IPS-15b (cell line): ENCODE results near the gene GSDME.
"Not testable (repeated sequence)": the region's sequence is repeated elsewhere in the genome, so short reads cannot be mapped to it uniquely, and the experiment has no call there.

Experiments used
- H3K27me3 ChIP-seq: one replicate; pipeline ENCODE4 v1.6.1; 2013; ENCODE audit warnings: low read length; ENCODE audit not compliant: control insufficient read depth, insufficient read depth
- H3K36me3 ChIP-seq: one replicate; pipeline ENCODE4 v1.6.1; 2013; ENCODE audit warnings: low read length; ENCODE audit not compliant: control insufficient read depth, insufficient read depth
- H3K4me1 ChIP-seq: one replicate; pipeline ENCODE4 v1.6.1; 2013; ENCODE audit warnings: mild to moderate bottlenecking, low read length; ENCODE audit not compliant: control insufficient read depth, insufficient read depth
- H3K4me3 ChIP-seq: one replicate; pipeline ENCODE4 v1.5.1; 2013; ENCODE audit warnings: low read depth, low read length
- H3K9ac ChIP-seq: one replicate; pipeline ENCODE4 v1.6.1; 2013; ENCODE audit warnings: low read depth, mild to moderate bottlenecking, low read length
- H3K9me3 ChIP-seq: one replicate; pipeline ENCODE4 v1.6.1; 2013; ENCODE audit warnings: mild to moderate bottlenecking, low read length; ENCODE audit not compliant: control insufficient read depth, insufficient read depth

Gene GSDME

DNA sequence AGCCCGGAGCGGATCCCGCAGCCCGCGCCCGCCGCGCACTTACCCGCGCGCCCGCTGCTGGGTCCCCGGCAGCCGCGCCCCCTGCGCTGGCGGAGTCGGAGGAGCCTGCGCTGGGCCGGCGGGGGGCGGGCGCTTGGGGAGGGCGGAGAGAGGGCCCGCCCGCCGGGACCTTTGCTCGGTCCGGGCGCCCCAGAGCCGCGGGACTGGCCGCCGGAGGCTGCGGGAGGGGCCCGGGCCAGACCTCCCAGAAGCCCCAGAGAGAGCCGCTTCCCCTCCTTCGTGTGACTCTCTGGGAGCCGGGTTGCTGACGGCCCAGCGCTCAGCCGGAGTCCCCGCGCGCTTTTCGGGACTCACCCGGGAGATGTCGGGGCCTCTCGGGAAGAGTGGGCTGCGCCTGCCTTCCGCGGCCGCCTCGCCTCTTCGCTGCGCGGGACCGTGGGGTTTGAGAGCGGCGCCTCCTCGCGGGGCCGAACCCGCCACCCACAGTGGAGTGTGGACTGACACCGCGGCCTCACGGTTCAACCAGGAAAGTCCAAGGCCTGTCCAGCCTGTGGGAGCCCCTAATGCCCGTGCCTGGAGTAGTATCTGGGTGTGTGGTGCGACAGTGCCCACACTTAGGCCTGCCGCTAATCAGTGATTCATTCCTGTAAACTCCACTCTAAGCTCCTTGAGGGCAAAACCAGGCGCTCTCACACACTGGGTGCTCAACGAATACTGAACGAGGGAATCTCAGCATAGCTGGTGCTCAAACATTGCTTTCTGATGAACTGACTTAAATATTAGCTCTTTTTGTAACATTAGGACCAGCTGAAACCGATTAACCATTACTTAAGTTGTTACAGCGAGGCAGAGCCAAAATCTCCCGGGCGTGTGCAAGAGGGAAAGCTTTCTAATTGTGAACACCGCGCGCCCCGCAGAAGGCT is at the start of gene GSDME:
TSS of gene GSDME (minus strand) at position 112 of the 923 bp plus-strand sequence. CDS start 7,690 bp downstream, outside the sequence.
- Histone ChIP-seq H3K36me3 (no peaks in the 10 kb centered on the region), H3K4me1 (peaks cover 3% of the 10 kb centered on the region), H3K4me3 (peak within 1 kb of the TSS; percentile 74), H3K27me3 (peaks cover 52% of the 10 kb centered on the region), H3K9ac (peak within 1 kb of the TSS; percentile 49), H3K9me3 (no peaks in the 10 kb centered on the region)

DNA sequence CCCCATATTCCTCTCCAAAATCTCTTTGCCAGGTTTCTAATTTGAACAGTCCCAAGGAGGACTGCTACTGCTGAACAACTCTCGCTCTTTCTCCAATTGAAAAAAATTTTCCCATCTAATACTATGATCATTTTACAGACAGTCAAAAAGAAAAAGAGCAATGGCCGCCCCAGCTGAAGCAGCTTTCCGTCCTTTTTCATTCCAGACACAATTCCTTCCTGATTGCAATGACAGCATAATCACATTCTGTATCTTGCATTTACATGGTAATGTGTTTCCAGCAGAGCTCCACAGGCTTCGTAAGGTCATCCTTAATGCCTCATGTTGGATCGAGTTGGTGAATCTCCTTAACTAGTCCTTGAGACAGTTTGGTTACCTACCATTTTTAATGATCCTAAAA is 45.0 kb upstream of the GSDME start:
- Histone ChIP-seq H3K4me3 (no peak overlapping the region), H3K36me3 (no peaks in the 10 kb centered on the region), H3K9ac (no peak overlapping the region), H3K27me3 (no peaks in the 10 kb centered on the region), H3K9me3 (no peaks in the 10 kb centered on the region), H3K4me1 (no peaks in the 10 kb centered on the region)

DNA sequence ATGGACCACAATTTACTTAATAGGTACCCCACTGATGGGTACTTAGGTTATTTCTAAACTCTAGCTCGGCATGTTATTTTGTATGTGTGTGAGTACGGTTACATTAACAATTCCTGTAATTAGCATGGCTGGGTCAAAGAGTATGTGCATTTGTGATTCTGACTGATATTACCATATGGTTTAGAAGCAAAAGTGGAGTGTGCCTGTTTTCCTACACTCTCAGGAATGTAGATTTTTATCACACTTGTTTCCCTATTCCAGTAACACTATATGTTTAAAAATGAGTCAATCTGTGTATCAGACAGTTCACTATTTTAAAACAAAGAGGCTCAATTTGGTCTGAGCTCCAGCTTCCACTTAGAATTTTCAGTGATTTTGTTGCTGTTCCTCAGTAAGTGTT is 44.6 kb upstream of the GSDME start:
- H3K4me3 ChIP-seq, result no peak overlapping the region
- no peaks in the 10 kb centered on the region for H3K36me3 ChIP-seq
- no peaks in the 10 kb centered on the region for H3K9me3 ChIP-seq
- H3K4me1 ChIP-seq, result no peaks in the 10 kb centered on the region
- no peak overlapping the region for H3K9ac ChIP-seq
- no peaks in the 10 kb centered on the region for H3K27me3 ChIP-seq

DNA sequence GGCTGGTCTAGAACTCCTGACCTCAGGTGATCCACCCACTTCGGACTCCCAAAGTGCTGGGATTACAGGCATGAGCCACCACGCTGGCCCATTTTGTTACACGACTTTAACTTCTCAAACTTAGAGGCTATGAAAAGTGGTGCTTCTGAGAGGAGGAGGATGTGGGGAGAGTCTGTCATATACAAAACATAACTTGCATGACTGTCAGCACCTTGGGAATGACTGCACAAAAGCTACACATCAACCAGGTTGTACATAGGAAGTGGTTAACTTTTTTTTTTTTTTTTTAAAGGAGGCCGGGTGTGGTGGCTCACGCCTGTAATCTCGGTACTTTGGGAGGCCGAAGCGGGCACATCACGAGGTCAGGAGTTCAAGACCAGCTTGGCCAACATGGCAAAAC is 43.4 kb upstream of the GSDME start:
- H3K9me3 ChIP-seq, result no peaks in the 10 kb centered on the region
- H3K9ac ChIP-seq, result no peak overlapping the region
- no peak overlapping the region for H3K4me3 ChIP-seq
- H3K4me1 ChIP-seq, result no peaks in the 10 kb centered on the region
- no peaks in the 10 kb centered on the region for H3K36me3 ChIP-seq
- no peaks in the 10 kb centered on the region for H3K27me3 ChIP-seq

DNA sequence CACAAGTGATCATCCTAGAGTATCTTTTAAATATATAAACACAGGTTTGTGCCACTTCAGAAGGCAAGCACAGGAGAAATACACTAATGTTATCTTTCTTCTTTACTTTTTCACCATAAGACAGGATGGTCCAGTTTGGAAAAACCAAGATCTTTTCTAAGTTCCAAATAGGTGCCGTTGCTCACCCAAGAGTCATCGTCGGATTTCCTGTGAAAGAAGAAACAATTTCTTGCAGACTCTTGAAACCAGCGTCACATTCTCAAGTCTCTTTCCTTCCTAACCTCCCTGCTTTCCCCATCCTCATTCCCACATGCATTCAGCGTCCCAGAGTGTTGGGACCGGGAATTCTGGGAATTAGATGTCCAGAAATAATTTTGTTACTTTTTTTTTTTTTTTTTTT is 42.8 kb upstream of the GSDME start:
- no peaks in the 10 kb centered on the region for H3K9me3 ChIP-seq
- H3K36me3 ChIP-seq, result no peaks in the 10 kb centered on the region
- H3K4me3 ChIP-seq, result no peak overlapping the region
- H3K27me3 ChIP-seq, result no peaks in the 10 kb centered on the region
- no peaks in the 10 kb centered on the region for H3K4me1 ChIP-seq
- no peak overlapping the region for H3K9ac ChIP-seq

DNA sequence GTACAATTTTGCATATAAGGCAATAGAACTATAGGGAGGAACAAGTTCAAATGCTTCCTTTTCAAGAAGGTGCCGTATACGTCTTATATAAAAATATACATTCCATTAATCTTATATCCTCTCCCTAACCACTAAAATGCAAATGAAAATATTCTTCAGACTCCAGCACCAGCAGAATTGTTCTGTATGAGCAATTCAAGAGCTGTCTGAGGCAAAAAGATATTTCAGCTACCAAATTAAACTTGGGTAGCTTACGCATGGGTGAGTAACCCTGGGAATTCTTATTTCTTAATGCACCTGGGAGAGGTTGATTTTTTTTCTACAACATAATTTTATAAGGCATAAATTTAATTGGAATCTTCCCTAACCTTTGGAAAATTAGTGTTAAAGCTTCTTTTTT is 42.2 kb upstream of the GSDME start:
- no peak overlapping the region for H3K9ac ChIP-seq
- no peaks in the 10 kb centered on the region for H3K36me3 ChIP-seq
- H3K4me3 ChIP-seq, result no peak overlapping the region
- H3K27me3 ChIP-seq, result no peaks in the 10 kb centered on the region
- H3K4me1 ChIP-seq, result no peaks in the 10 kb centered on the region
- H3K9me3 ChIP-seq, result no peaks in the 10 kb centered on the region

DNA sequence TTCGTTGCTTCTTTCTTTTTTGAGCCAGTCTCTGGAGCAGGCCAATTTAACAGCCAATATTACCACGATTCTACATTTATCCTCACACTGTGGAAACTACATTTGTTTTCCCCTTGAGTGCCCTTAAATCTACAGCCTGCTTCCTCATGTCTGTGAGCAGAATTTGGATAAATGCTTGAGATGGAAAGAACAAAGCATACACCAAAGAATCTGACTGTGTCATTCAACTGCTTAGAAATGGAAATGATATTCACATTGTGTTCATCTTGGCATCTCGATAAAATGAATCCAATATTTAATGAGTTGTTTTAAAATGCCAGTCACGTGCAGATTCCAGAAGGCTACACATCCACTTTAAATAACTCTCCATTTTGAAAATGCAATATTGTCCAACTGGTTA is 41.0 kb upstream of the GSDME start:
- H3K36me3 ChIP-seq, result no peaks in the 10 kb centered on the region
- H3K4me1 ChIP-seq, result peaks cover 8% of the 10 kb centered on the region
- H3K9me3 ChIP-seq, result no peaks in the 10 kb centered on the region
- no peaks in the 10 kb centered on the region for H3K27me3 ChIP-seq
- H3K4me3 ChIP-seq, result no peak overlapping the region
- H3K9ac ChIP-seq, result no peak overlapping the region

DNA sequence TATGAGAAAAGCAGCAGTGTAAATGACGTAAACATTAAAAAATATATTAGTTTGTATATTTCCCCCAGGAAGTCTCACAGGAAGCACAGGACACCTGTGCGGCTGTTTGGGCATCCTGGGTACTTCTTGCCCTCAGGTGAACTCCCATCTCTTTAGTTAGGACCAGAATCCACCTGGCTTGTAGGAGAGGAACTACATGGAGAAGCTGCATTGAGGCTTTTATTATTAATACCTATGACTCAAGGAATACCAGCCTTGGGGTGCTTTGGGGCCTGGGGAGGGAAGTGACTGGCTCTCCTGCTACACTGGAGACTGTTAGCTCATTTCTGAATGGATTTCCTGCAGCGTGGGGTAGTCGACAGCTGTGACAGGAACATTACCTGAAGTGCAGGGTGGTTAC is 40.0 kb upstream of the GSDME start:
- no peaks in the 10 kb centered on the region for H3K27me3 ChIP-seq
- H3K4me1 ChIP-seq, result peaks cover 8% of the 10 kb centered on the region
- H3K9me3 ChIP-seq, result no peaks in the 10 kb centered on the region
- H3K4me3 ChIP-seq, result no peak overlapping the region
- H3K36me3 ChIP-seq, result no peaks in the 10 kb centered on the region
- no peak overlapping the region for H3K9ac ChIP-seq

DNA sequence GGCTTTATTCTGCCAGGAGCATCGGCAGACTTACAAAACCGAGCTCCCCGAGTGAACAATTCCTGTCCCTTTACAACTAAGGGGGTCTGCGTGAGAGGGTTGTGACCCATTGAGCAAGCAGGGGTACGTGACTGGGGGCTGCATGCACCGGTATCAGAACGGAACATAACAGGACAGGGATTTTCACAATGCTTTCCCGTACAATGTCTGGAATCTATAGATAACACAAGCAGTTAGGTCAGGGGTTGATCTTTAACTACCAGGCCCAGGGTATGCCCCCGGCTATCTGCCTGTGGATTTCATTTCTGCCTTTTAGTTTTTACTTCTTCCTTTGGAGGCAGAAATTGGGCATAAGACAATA is 38.1 kb upstream of the GSDME start:
- no peaks in the 10 kb centered on the region for H3K9me3 ChIP-seq
- no peak overlapping the region for H3K4me3 ChIP-seq
- no peaks in the 10 kb centered on the region for H3K36me3 ChIP-seq
- H3K9ac ChIP-seq, result no peak overlapping the region
- no peaks in the 10 kb centered on the region for H3K27me3 ChIP-seq
- H3K4me1 ChIP-seq, result peaks cover 8% of the 10 kb centered on the region

DNA sequence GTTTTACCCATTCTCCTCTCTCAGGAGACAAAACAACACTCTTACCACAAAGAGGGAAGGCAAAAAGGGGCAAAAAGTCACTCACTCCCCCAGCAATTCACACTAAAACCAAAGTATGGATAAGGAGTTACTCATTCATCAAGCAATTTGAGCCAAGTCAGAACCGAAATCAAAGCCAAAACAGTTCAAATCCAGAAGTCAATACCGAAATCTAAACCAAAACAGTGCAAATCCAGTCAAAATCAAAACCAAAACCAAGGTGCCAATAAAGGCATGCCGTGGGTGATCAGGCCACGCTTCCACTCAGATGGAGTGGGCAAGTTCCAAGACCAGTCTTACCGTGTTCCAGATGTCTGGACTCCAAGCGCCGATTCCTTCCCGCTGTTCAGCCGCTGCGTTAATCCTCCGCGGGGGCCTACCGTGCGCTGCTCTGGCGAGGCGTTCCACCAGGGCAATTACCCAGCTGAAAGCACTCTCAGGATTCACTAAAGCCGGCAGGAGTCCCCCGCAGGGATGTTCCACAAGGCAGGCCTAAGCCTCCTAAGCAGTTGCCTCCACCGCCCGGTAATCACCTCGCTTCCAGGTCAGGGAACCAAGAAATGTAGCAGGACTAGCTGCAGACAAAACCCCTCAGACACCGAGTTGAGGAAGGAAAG is 37.6 kb upstream of the GSDME start:
- not testable (repeated sequence) for H3K9me3 ChIP-seq, H3K27me3 ChIP-seq, H3K9ac ChIP-seq

DNA sequence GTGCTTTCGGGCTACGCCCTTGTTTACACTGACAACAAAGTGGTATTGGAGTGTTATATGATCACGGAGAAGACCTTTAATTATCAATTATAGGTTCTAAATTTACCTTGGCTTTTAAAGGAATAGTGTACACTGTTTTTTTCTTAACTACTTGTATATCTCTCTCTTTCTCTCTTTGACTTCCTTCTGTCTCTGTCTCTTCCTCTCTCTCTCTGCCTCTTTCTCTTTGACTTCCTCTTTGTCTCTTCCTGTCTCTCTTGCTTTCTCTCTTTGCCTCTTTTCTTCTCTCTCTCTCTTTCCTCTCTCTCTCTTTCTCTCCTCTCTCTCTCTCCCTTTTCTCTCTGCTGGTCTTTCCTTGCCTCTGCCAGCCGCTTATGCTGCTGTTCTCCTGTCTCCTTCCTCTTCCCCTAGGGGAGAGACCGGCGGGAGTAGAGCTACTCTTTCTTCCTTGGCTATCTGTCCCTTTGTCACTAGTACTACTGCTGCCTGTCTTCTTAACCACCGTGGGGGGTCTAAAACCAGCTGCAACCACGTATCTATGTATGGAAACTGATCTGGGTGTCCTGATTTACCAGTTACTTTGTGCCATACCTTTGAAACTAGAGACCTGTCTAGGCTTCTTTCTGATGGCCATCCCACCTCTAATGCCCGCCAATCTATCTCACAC is 36.9 kb upstream of the GSDME start:
- Histone ChIP-seq H3K27me3 (no peaks in the 10 kb centered on the region), H3K9ac (no peak overlapping the region), H3K4me3 (no peak overlapping the region), H3K36me3 (no peaks in the 10 kb centered on the region), H3K9me3 (no peaks in the 10 kb centered on the region), H3K4me1 (peaks cover 8% of the 10 kb centered on the region)

More for the DNA sequence above, 37.6 kb upstream of the GSDME start:
- not testable (repeated sequence) for H3K4me3 ChIP-seq, H3K36me3 ChIP-seq, H3K4me1 ChIP-seq
